ENCODE measurements around the gene PNPO.
"Not testable (repeated sequence)": the region's sequence is repeated elsewhere in the genome, so short reads cannot be mapped to it uniquely, and the experiment has no call there.

Gene PNPO

GRCh38 chr17:47918991-47919390, 22.4 kb upstream of the PNPO start:
- no peak for DNase-seq

- DNase-seq = not testable (repeated sequence)
Measured at GRCh38 chr17:47919889-47920288, 21.5 kb upstream of the PNPO start.

- DNase-seq = no peak
Measured at GRCh38 chr17:47924785-47925677, 16.3 kb upstream of the PNPO start.

- DNase-seq = no peak
Measured at GRCh38 chr17:47925678-47925988, 15.7 kb upstream of the PNPO start.

GRCh38 chr17:47927821-47928400, 13.5 kb upstream of the PNPO start:
- no peak for DNase-seq

DNA sequence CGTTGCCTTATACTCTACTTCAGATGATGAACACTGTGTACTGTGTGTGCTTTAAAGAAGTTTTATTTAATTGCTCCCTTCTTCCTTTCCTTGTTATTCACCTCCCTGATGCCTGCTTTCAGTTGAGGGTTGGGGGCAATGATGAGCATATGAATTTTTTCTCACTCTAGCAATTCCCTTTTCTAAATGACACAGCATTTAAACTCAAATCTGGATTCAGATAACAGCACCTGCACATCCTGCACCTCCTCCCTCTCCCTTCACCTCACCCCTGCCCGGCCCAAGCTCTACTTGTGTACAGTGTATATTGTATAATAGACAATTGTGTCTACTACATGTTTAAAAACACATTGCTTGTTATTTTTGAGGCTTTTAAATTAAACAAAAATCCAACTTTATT, 13.0 kb upstream of the PNPO start:
- DNase-seq = no peak

DNA sequence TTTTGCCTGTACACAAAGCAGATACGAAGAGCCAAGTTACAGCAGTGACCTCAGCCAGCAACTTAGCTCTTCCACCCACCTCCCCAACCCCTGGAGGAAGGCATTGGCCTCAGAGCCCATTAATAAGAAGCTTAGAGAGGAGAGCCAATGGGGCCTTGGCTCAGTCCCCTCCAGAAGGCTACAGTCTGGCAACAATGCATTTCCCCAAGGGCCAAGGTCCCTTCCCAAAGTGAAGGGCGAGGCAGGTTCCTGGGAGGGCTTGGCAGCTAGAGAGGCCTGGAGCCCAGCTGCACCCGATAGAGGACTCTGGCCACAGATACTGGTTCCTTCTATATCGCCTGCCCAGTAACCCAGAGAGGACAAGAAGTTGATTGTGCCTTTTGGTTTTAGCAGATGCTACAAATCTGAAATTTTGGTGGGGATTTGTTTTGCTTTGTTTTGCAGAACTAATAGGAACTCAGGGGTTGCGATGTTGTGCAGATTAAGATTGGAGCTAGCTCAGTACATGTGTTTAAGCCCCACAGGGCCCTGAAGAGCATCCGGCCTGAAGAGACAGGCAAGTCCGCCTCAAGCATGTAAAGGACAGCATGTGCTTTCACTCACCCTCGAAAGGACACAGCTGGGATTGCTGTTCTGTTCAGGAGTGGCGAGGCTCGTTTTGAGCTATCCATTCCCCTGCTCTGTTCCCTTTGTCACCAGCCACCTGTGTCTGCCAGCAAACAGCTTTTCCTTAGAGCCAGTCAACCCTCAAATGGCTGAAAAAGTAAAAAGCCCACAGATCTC, 12.0 kb upstream of the PNPO start:
- no peak for DNase-seq

- DNase-seq = no peak
Measured at GRCh38 chr17:47931848-47932247, 9.5 kb upstream of the PNPO start.

DNA sequence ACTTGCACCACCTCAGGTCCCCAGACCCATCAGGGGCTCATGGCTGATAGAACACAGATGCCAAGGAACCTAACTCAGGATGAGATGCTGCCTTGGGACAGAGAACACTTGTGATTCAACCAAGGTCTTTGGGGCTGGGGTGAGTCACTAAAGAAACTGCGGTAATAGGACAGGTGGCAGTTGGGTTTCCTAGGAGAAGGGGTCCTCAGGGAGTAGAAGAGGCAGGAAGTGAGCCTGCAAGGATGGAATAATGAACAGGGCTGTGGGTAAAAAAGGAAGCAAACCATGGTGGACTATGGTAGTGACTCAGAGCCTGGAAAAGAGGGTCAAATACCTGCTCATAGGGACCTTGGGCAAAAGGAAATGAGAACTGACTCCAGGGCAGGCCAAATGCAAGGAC, 6.5 kb upstream of the PNPO start:
- DNase-seq = peak; percentile 54

- not testable (repeated sequence) for DNase-seq
Measured at GRCh38 chr17:47935468-47935867, 5.9 kb upstream of the PNPO start.

DNA sequence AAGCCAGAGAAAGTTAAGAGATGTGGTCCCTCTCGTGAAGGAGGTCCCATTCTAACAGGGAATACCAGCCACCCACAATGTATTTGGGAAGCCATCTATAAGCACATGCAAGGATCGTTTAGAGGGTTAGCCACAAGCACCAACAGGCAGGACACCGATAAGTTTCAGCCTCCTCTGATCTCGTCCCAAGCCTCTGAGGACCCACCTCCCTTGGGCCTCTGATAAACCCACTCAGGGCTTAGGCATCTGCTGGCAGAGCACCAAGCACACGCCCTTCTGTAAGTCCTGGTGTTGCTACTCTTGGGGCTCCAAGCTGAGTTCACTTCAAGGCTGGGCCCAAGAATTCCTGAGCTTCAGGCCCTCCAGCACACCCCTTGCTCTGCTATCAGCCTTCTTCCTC, 5.4 kb upstream of the PNPO start:
- no peak for DNase-seq

GRCh38 chr17:47937941-47938340, 3.4 kb upstream of the PNPO start:
- no peak for DNase-seq

DNA sequence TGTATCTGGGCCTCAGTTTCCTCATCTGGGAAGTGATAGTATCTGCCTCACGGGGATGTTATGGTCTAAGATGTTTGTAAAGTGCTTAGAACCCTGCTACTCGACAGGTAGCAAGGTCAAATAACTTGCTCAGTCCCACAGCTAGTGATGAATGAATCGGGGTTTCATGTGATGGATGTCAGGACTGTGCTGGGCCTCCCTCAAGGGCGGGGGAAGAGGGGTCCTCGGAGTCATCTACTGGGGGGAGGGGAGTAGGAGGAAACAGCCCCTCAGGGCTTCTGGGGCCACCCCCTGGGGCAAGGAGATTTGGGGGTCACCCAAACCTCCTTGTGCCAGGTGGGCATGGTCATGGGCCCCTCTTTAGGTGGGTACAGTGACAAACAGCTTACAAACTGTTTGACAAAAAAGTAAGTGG, 732 bp downstream of the PNPO start:
- DNase-seq = no peak

GRCh38 chr17:47942568-47942967, 1.2 kb downstream of the PNPO start:
- DNase-seq = no peak

- DNase-seq = no peak
Measured at GRCh38 chr17:47945080-47945479, 3.7 kb downstream of the PNPO start.

- DNase-seq = no peak
Measured at GRCh38 chr17:47945529-47946508, 4.4 kb downstream of the PNPO start.

DNA sequence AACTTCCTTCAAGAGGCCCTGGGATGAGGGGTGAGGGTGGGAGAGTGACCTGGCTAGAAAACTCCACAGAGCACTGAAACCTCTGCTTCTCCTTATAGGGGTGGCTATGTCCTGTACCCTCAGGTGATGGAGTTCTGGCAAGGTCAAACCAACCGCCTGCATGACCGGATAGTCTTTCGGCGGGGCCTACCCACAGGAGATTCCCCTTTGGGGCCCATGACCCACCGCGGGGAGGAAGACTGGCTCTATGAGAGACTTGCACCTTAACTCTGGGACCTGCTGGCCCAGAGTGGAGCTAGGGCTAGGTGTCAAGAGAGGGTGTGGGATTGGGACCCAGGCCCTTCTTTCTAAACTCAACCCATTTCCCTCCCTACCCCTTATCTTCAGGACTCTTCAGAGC, 5.1 kb downstream of the PNPO start:
- DNase-seq = no peak

DNA sequence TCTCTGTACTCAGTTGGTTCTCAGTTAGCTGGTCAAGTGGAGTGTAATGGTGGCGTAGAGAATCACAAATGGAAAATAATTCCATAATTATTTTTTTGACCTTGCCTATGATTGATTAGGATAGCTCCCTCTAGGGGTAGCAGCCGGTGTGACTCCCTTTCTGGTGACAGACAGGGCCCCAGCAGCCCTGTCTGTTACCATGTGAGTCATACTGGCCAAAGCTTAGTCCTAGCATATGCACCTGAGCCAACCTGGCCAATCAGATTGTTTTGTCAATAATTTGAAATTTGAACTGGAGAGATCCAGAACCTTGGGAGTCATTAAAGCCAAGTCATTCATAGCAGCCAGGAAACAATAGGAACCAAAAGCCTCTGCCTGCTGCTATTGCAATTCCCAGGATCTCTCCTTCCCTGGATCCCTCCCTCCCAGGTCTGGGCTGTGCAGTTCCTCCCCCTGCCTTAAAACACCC, 5.6 kb downstream of the PNPO start:
- DNase-seq = peak; percentile 83

- no peak for DNase-seq
Measured at GRCh38 chr17:47948706-47949196, 7.4 kb downstream of the PNPO start.

- peak; percentile 62 for DNase-seq
Measured at GRCh38 chr17:47949197-47949759, 7.9 kb downstream of the PNPO start.

- DNase-seq = no peak
Measured at GRCh38 chr17:47949946-47950345, 8.6 kb downstream of the PNPO start.

DNA sequence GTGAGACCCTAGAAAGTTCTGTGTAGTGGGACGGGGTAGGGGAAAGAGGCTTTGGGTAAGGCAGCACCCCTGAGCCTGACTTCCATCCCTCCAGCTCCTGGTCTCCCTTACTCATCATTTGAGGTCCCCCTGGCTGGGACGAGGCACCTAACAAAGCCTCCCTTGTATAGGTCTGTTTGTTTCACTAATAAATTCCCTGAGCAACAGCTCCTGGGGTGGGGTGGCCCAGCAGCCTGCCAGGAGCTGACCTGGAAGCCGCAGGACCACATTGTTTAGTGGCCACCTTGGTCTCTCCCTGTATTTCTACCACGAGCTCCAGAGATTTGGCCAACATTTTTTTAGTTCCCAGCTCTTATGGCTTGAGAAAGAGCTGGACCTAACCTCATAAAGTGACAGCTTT, 9.1 kb downstream of the PNPO start:
- DNase-seq = no peak

Data from NCI-H2171 treated with DMSO at 0.1 percent for 48 hours (cell line).